HG03442 (cell line): ENCODE data around the gene TANGO2.

Source experiments
- ATAC-seq: cut with Tn5 transposase; IDR thresholded peaks from one replicate; pipeline ENCODE4 v1.9.1; 2021; ENCODE audit warnings: mild to moderate bottlenecking, moderate library complexity; ENCODE audit not compliant: unreplicated experiment

Gene TANGO2

DNA sequence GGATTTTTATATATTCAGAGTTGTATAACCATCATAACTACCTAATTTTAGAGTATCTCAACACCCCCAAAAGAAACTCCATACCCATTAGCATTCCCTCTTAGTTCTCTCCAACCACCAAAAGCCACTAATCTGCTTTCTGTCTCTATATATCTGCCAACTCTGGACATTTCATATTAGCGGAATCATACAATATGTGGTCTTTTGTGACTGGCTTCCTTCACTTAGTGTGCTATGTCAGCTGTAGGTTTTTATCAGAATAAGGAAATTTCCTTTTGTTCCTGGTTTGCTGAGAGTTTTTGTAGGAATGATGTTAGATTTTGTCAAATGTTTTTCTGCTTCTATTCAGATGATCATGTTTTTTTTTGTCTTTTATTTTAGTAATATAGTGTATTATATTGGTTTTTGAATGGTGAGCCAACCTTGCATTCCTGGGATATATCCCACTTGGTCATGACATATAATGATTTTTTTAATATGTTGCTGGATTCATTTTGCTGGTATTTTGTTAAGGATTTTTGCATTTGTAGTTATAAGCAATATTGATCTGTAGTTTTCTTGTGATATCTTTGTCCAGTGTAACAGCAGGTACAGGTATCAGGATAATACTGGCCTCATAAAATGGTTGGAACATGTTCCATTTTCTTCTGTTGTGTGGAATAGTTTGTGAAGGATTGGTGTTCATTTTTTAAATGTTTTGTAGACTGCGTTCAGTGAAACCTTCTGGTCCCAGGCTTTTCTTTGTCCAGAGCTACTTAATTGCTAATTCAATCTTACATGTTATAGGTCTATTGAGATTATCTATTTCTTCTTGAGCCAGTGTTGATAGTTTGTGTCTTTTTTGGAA lies 75.9 kb downstream of the TANGO2 start:
- no peak for ATAC-seq

DNA sequence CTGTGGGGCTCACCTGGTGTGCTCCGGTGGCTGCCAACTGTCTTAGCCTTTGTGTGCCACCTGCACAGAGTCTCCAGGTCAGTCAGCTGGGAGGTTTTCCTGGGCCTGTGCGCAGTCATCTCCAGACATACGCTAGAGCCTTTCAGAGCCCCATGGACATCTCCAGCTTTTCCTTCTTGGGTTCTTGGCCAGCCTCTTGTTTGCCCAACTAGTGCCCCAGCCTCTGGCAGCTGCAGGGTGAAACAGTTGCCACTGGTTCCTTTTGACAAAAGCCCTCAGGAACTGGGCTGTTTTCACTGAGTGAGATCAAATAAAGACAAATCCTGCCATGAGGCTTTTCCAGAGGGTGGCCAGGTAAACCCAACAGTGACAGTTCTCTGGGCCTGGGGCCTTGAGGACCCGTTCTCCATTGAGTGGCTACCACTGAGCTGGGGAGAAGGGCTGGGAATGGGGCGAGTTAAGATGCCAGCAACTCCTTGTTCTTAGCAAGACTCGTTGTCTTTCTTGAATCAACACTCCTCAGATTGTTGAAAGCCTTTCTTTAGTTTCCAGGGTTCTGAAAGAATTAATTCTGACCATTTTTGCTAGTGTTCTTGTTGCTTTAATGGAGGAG lies 78.3 kb downstream of the TANGO2 start:
- ATAC-seq = no peak

DNA sequence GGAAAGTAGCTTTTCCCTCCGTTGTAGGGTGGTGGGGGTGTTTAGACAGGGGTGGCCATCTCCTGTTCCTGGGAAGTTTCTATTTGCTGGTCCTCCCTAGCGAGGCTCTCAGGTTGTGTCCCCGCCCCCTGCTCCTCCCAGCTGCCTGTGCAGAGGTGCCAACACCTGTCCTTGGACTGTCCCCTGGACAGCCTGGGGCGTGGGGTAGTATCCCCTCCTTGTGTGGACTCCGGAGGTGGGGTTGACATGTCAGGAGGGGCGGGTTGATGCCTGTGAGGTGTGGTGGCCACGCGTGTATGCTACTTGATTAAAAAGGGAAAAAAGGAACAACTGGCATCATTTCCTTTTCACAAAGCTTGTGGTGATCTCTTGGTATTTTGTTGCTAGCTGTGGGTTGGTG lies 80.7 kb downstream of the TANGO2 start:
- ATAC-seq = no peak

DNA sequence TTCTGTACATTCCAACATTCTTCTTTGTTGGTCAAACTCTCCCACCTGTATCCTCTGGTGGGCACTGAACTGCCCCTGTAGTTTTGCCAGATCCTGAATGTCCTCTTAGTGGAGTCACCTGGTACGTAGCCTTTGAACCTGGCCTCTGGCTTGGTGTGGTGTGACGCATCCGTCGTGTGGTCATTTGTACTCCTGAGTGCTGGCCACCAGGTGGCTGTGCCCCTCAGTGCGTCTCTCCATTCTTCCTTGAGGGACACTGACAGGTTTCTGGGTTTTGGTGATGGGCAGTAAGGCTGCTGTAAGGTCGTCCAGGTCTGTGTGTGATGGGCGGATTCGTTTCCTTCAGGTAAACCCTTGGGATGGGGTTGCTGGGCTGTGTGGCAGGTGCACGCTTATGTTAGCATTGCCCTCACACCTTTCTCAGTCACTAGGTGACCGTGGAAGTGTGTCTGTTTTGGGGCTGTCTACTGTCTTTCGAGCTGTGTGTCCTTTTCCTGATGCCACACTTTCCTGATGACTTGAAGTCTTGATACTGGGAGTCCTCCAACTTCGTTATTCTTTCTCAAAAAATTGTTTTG lies 81.4 kb downstream of the TANGO2 start:
- ATAC-seq = no peak

DNA sequence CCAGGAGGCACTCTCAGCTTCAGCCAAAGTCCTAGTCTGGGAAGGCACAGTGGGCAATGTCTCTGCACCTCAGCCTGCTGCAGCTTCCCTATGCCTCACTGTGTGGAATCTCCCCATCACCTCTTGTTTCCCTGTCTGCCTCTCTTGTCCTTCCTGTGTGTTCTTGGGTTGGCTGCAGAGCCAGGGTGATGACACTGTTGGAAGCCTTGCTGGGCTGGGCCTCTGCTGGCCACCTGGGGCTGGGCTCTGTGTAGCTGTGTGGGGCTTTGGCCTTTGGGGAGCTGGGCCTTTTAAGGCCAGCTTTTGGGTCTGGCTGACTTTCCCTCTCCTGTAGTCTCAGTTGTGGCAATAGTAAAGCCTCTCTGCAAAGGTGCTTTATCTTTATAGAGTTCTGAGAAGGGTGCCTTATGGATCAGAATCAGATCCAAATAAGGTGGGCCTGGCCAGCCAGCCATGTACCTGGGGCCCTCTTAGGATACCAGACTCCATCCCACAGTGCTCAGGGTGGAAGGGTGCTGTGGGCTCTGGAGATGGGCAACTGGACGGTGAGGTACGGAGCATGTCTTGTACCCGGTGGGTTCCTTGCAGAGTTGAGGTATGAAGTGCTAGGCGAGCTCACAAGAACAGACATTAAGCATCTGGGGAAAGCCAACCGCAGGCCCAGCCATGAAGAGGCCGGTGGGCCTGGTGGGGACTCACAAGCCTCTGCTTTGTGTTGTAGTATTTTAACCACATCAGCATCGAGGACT lies 84.7 kb downstream of the TANGO2 start:
- ATAC-seq = no peak

DNA sequence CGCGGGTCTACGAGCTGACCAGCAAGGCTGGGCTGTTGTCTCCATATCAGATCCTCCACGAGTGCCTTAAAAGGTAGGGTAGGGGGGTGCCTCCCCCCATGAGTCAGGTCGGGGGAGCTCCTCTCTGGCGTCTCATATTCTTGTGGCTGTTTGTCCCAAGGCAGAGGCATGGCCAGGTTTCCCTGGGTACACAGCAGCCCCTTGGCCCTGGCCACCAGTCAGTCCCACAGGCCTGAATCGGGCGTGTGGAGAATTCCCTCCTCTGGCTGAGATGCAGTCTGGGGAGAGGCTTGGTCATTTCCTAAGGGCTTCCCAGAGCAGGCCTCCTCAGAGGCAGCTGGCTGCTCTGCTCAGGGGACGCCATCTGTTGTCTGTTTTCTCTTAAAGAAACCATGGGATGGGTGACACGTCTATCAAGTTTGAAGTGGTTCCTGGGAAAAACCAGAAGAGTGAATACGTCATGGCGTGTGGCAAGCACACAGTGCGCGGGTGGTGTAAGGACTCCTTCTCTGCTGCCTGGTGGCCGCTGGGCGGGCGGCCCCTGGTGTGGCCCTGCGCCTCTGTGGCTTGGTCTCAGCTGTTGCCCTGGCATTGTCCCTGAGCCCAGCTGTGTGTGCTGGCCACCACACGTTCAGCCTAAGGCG lies 85.4 kb downstream of the TANGO2 start:
- ATAC-seq = no peak

DNA sequence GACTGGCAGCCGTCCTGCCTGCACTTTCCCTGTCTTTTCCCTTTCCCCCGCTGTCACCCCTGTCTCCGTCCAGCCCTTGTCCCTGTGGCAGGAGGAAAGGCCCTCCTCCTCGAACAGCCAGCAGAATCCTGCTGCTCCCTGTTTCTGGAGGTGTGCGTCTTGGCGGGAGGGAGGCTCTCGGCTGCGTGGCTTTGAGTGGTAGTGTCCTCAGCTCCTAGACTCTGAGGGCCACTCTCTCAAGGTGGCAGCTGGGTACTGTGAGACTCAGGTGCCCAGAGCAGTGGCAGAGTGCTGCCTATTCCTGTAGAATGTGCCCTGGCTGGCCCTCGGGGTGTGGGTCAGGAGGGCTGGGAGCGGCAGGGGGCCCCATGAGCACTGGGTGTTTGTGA lies 85.9 kb downstream of the TANGO2 start:
- ATAC-seq = no peak

DNA sequence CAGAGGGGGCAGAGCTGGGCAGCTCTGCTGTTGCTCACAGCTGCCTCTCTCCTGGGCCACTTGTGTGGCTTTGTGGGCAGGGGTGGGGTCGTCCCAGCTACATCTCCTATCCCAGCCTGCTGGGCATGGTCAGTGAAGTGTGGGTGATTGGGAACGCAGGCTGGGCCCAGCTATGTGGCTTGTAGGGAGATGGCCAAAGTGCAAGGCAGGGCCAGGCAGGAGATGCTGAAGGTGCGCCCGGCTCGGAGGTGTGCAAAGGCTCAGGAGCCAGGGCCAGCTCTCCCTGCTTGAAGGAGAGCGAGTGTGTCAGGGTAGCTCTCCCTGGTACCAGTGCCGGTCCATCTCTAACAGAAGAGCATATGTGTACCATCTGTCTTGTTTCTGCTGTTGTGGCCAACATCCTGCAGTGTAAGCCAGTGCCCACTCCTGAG lies 86.6 kb downstream of the TANGO2 start:
- no peak for ATAC-seq

DNA sequence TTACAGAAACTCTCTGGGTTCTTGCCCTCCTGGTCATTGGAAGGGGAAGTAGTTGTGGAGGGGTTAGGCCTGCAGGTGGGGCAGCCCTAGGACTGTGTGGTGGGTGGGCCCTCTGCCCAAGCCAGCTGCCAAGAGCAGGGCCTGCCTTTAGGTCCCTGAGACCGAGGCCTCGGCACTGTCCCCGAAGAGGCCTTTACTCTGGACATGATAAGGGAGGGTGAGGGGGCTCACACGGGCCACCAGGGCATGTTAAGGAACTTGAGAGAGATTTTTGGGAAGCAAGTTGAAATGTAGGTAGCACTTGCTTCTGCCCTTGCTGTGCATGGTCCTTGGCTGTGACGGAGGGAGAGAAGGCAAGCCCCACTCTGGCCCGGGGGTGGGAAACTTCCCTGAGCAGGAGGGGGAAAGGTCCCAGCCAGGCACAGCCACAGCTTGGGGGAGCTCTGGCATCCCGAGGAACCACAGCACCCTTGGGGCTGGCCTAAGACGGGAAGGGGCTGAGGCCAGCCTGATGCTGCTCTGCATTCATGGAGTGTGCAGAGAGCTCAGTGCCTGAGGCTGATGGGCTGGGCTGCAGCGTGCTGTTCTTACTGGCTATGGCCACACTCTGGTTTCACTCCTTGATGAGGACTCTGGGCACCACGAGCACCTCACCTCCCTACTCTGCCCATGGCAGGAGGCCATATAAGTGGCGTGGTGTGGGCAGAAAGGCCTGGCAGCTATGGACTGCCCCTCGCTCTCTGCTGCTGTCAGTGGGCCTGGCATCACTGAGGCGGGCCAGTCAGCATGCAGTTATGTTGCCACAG lies 87.2 kb downstream of the TANGO2 start:
- ATAC-seq = no peak

DNA sequence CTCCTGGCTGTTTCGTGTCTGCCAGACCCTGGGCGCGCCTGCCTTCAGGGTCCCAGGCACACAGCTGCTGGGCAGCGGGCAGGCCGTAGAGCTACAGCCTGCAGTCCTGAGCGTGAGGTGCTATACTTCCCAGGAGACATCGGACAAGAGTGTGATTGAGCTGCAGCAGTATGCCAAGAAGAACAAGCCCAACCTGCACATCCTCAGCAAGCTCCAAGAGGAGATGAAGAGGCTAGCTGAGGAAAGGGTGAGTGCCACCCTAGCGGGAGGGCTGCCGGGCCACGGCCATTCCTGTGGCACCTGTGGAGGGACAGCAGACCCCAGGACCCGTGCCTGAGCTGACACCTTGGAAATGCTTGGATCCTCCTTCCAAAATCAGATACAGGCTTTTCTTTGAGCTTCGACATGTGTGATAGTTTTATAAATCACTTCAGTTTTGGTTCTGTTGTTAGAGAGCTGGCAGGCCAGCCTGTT lies 87.9 kb downstream of the TANGO2 start:
- no peak for ATAC-seq

DNA sequence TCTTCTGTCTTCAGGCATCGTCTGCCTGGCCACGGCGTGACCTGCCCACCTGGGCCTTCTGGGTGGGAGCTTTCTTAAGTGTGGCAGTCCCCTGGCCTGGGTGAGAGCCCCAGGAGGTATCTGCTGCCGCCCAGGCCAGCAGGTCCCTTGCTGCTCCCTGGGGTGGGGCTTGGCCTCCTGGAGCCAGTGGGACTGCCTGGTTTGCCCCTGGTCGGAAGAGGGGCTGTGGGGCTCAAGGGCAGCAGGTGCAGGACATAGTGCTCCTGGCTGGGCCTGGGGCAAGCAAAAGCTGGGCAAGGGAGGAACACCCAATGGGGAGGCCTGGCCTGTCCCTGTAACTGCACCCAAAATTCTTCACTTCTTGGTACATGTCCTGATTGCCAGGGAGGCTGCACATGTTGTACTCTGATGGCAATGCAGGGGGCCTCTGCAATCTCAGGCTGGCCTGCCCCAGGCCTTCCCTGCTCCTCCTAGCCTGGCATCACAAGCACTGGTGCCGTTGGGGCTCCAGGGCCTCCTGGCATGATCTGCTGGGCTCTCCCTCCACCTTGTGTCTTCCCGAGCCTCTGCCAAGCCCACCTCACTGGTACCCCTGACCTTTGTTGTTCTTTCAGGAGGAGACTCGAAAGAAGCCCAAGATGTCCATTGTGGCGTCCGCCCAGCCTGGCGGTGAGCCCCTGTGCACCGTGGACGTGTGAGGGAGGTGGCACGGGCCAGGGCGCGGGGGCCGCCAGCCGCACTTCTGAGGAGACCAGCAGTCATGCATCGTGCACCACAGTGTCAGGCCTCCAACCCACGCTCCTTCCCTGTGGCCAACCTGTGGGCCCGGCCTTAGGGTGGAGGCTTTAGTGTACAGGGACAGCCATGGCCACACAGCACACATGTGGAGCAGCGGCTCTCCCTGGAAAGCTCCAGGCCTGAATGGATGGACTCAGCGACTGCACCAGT lies 88.8 kb downstream of the TANGO2 start:
- no peak for ATAC-seq

DNA sequence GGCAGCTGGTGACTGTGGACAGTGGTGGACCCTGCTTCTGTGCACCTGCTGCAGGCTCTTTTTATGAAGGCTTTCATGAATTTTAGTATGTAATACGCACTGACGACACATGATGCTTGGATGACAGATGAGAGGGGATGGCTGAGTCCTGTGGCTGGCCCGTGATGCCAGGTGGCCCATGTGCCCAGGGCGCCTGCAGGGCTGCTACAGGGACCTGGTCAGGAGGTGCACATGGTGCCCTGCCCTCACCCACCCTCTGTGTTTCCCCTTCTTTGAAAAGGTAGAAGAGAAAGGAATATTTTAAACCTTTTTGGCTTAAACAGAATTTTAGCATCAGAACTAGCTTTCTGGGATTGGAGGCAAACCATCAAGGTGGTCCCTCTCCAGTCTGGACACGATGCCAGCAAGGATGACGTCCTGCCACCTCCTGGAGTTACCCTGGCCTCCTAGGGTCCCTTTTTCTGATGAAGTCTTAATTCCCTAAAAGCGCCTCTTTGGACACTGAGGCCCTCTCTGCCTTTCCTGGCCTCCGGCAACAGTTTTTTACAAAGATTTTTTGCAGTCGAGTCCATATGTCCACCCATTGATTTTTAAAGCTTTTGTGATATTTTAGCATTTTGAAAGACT lies 89.6 kb downstream of the TANGO2 start:
- no peak for ATAC-seq

DNA sequence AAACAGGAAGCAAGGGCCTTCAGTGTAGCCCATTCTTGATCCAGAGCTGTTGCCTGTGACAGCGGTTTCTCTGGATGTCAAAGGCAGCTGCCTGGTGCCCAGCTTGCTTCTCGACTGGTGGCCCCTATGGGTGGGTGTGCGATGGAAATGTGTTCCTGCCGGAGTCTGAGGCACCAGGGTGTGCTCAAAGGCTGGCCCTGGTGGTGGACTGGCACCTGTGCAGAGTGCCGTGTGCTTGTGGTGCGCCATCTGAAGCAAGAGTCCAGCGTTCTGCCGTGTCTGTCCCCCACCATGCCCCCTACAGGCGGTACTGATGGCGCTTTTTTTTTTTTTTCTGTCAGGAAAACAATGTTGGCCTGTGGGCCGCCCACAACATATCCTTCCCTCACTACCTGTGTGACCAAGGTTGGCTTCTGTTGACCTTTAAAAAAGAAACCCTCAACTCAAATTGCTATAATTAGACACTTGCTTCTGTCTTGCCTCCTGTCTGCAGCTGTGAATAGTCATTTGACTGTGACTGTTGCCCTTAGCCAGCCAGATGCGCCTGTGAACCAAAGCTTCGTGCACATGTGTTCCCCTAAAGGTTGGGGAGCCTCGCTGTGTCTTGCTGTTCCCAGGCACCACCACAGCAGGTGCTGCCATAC lies 90.3 kb downstream of the TANGO2 start:
- ATAC-seq = no peak

DNA sequence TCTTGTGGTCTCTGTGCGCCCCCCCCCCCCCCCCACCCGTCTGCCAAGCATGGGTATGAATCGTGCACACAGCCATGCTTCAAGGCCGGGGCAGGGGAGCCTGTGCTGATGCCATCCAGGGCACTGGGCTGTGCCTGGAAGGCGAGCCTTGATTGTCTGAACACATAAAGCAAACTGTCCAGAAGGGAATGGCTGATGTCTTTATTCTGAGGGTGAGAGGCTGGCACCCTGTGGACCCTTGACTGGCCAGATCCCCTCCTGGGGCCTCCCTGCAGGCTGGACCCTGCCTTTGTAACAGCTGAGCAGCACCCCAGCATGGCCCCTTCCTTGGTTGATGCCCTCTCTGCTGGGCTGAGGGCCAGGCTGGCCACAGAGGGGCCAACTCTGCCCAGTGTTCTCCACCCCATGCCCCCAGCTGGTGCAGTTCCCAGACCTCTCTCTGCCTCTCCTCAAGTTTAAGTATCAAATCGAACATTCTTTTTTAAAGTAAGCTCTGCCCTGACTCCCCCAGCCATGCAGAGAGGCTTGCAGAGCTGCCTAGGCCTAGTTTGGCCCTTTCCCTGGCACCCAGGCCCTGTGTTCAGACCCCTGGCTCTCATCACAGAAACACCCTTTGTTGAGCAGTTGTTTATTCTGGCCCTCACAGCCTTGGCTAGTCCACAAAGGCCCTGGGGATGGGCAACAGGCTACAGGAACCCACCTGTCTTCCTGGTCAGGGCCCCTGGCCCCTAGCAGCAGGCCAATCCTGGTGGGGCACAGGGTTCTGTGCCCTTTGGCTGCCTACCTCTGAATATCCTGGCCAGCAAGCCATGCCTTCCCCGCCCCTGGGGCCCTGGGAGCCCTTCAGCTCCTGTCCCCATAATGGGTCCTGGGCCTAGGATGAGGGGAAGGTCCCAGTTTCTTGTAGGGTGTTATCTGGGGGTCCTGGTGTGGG lies 91.0 kb downstream of the TANGO2 start:
- ATAC-seq = no peak

DNA sequence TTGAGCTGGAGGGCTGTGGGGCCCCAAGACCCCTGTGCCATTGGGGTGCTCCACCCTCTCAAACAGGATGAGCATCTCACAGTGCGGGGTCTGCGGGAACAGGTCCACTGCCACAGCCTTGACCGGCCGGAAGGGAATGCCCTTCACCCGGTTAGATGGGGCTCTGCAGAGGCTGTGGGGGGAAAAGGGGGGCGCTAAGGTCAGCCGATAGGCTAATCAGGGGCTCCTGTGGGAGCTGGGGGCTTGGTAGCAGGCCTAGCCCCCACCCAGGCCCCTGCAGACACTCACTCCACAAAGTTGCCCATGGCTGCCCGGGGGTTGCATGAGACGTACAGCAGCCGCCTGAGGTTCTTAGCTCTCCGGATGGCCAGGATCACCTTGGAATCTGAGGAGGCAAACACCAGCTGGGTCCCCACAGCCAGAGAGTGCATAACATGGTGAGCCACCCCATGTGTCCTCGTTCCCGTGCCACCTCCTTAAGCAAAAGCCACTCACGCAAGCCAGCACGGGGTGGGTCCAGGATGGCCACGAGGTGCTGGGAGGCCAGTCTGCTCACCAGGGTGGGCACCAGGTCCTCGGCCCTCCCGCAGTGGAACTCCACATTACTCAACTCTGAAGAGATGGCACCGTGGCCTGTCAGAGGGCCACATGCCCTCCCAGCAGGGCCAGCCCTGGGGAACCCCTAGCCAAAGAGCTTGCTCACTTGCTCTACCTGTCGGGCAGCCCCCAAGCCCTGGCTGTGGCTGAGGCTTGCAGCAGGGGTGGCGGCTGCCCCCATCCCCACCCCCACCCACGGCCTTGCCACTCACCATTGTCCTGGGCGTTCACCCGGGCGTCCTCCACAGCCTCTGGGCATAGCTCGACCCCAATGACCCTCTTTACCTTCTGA lies 92.0 kb downstream of the TANGO2 start:
- ATAC-seq = no peak
